ENCODE data around the gene IL10RA. TPM values are rescaled to one million over a fixed set of nuclear protein-coding genes. Genes with fewer than 3 reads are reported as not detected.

The IL10RA gene
- total RNA-seq, 3 donors from 2014 or later: 9.8 to 47.5 (median 13.3) TPM

GRCh38 chr11:117978991-117979390, 7.2 kb upstream of the IL10RA start:
- TF ChIP-seq CTCF (IDR thresholded peaks at IDR 0.05): no peak
- TF ChIP-seq POLR2A (IDR thresholded peaks at IDR 0.05): no peak
- TF ChIP-seq POLR2AphosphoS5 (IDR thresholded peaks at IDR 0.05): no peak
- DNase-seq (ENCODE audit: low spot score in 2 of 2): no peak
- H3K27me3 ChIP-seq: no peaks in the 10 kb centered on the region
- intact Hi-C loops (cut with DNase I; ENCODE audit: low total_unique reads): no loop called here
- H3K27ac ChIP-seq: no peak overlapping the region
- no peaks in the 10 kb centered on the region for H3K36me3 ChIP-seq
- H3K4me1 ChIP-seq: no peaks in the 10 kb centered on the region
- no peak overlapping the region for H3K4me3 ChIP-seq
- no peaks in the 10 kb centered on the region for H3K9me3 ChIP-seq

DNA sequence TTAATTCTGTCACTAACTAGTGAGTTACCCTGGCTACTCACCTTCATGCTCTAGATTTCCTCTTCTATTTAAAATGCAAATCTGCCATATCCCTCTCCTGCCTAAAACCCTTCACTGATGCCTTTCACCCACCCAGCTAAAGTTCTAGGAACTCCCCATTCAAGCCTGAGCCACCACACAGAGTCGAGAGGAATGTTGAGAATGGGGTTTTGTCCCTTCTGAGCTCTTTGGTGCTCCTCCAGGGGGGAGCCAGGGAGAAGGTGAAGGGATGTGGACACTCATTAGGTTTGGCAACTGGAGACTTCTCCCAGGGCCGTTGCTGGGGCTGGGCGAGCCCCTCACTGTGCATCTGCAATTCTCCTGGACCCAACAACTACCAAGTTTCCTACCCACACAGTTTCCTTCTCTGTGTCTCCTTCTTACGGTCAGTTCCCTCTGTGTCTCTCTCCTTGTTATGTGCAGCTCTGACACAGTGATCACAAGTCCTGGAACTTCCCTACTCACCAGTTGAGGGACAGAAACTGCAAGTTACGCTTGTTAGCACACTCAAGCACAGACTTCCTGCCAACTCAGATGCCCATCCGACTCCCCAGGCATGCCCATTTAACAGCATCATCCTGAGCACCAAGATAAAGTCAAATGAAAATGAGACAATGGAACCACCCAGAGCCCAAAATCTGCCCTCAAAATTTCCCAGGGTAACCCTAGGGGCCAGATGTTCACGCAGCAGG, 6.5 kb upstream of the IL10RA start:
- DNase-seq (ENCODE audit: low spot score in 2 of 2): no peak
- Histone ChIP-seq H3K27me3 (no peaks in the 10 kb centered on the region), H3K4me1 (no peaks in the 10 kb centered on the region), H3K9me3 (no peaks in the 10 kb centered on the region), H3K4me3 (no peak overlapping the region), H3K27ac (no peak overlapping the region), H3K36me3 (no peaks in the 10 kb centered on the region)
- intact Hi-C loops (cut with DNase I; ENCODE audit: low total_unique reads): no loop called here
- TF ChIP-seq POLR2AphosphoS5 (IDR thresholded peaks at IDR 0.05) (no peak), CTCF (IDR thresholded peaks at IDR 0.05) (no peak), POLR2A (IDR thresholded peaks at IDR 0.05) (no peak)

- H3K27ac ChIP-seq: no peak overlapping the region
- no peaks in the 10 kb centered on the region for H3K9me3 ChIP-seq
- no peak for DNase-seq (ENCODE audit: low spot score in 2 of 2)
- H3K36me3 ChIP-seq: no peaks in the 10 kb centered on the region
- no peaks in the 10 kb centered on the region for H3K27me3 ChIP-seq
- no peak overlapping the region for H3K4me3 ChIP-seq
- TF ChIP-seq POLR2AphosphoS5 (IDR thresholded peaks at IDR 0.05) (no peak), POLR2A (IDR thresholded peaks at IDR 0.05) (no peak), CTCF (IDR thresholded peaks at IDR 0.05) (no peak)
- intact Hi-C loops (cut with DNase I; ENCODE audit: low total_unique reads): no loop called here
- no peaks in the 10 kb centered on the region for H3K4me1 ChIP-seq
Observed at GRCh38 chr11:117980280-117980679, 5.9 kb upstream of the IL10RA start.

GRCh38 chr11:117980720-117981119, 5.5 kb upstream of the IL10RA start:
- DNase-seq (ENCODE audit: low spot score in 2 of 2): no peak
- Histone ChIP-seq H3K4me1 (no peaks in the 10 kb centered on the region), H3K4me3 (no peak overlapping the region), H3K9me3 (no peaks in the 10 kb centered on the region), H3K36me3 (no peaks in the 10 kb centered on the region), H3K27ac (no peak overlapping the region), H3K27me3 (no peaks in the 10 kb centered on the region)
- intact Hi-C loops (cut with DNase I; ENCODE audit: low total_unique reads): no loop called here
- TF ChIP-seq CTCF (IDR thresholded peaks at IDR 0.05) (no peak), POLR2A (IDR thresholded peaks at IDR 0.05) (no peak), POLR2AphosphoS5 (IDR thresholded peaks at IDR 0.05) (no peak)

DNA sequence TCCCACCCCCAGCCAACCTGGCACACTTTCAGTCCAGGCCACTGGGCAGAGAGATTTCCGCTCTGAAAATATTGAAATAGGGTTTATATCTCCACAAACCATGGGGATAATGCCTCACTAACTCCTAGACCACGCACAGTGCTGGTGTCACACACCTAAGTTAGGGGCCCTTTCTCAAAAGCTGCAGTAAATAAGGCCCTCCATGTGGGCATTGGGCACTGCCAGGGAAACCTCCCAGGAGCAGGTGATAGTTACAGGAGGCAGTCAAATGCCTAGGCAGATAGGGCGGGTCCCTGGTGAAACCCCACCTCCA, 3.1 kb upstream of the IL10RA start:
- Histone ChIP-seq H3K4me1 (no peaks in the 10 kb centered on the region), H3K4me3 (no peak overlapping the region), H3K9me3 (no peaks in the 10 kb centered on the region), H3K27ac (no peak overlapping the region), H3K36me3 (no peaks in the 10 kb centered on the region), H3K27me3 (peaks cover 0 to 4% of the 10 kb centered on the region in 2 donors)
- DNase-seq (ENCODE audit: low spot score in 2 of 2): no peak
- TF ChIP-seq POLR2A (IDR thresholded peaks at IDR 0.05) (no peak), POLR2AphosphoS5 (IDR thresholded peaks at IDR 0.05) (no peak), CTCF (IDR thresholded peaks at IDR 0.05) (no peak)
- intact Hi-C loops (cut with DNase I; ENCODE audit: low total_unique reads): no loop called here

All from breast epithelium (tissue), 4 donors.